ENCODE data around the gene UBE2L3.

Gene UBE2L3

GRCh38 chr22:21621025-21621424, 53.5 kb downstream of the UBE2L3 start:
- no peak for DNase-seq (ENCODE audit: low read depth)
- TF ChIP-seq CTCF (IDR thresholded peaks at IDR 0.05; ENCODE audit: low read length, missing control alignments) = no peak
- H3K4me3 ChIP-seq (replicated peaks; ENCODE audit: low read depth, low read length) = no peak overlapping the region

- no peak overlapping the region for H3K4me3 ChIP-seq (replicated peaks; ENCODE audit: low read depth, low read length)
- no peak for DNase-seq (ENCODE audit: low read depth)
- no peak for TF ChIP-seq CTCF (IDR thresholded peaks at IDR 0.05; ENCODE audit: low read length, missing control alignments)
These were observed 54.8 kb downstream of the UBE2L3 start for GRCh38 chr22:21622011-21622918.

GRCh38 chr22:21622919-21623647, 55.6 kb downstream of the UBE2L3 start:
- H3K4me3 ChIP-seq (replicated peaks; ENCODE audit: low read depth, low read length) = no peak overlapping the region
- no peak for DNase-seq (ENCODE audit: low read depth)
- TF ChIP-seq CTCF (IDR thresholded peaks at IDR 0.05; ENCODE audit: low read length, missing control alignments) = no peak

- no peak for DNase-seq (ENCODE audit: low read depth)
- H3K4me3 ChIP-seq (replicated peaks; ENCODE audit: low read depth, low read length) = no peak overlapping the region
- no peak for TF ChIP-seq CTCF (IDR thresholded peaks at IDR 0.05; ENCODE audit: low read length, missing control alignments)
These were observed 56.1 kb downstream of the UBE2L3 start for GRCh38 chr22:21623648-21623970.

- H3K4me3 ChIP-seq (replicated peaks; ENCODE audit: low read depth, low read length) = no peak overlapping the region
- TF ChIP-seq CTCF (IDR thresholded peaks at IDR 0.05; ENCODE audit: low read length, missing control alignments) = peak; percentile 55
- DNase-seq (ENCODE audit: low read depth) = peak; percentile 21
These were observed 56.8 kb downstream of the UBE2L3 start for GRCh38 chr22:21624120-21624879.

GRCh38 chr22:21624880-21625791, 57.6 kb downstream of the UBE2L3 start:
- no peak for DNase-seq (ENCODE audit: low read depth)
- H3K4me3 ChIP-seq (replicated peaks; ENCODE audit: low read depth, low read length) = no peak overlapping the region
- no peak for TF ChIP-seq CTCF (IDR thresholded peaks at IDR 0.05; ENCODE audit: low read length, missing control alignments)
